ENCODE results near the gene MBP. TPM values are rescaled to one million over a fixed set of nuclear protein-coding genes. Genes with fewer than 3 reads are reported as not detected.

The MBP gene
- total RNA-seq, result 4.5 and 6.1 TPM in 2 replicates

DNA sequence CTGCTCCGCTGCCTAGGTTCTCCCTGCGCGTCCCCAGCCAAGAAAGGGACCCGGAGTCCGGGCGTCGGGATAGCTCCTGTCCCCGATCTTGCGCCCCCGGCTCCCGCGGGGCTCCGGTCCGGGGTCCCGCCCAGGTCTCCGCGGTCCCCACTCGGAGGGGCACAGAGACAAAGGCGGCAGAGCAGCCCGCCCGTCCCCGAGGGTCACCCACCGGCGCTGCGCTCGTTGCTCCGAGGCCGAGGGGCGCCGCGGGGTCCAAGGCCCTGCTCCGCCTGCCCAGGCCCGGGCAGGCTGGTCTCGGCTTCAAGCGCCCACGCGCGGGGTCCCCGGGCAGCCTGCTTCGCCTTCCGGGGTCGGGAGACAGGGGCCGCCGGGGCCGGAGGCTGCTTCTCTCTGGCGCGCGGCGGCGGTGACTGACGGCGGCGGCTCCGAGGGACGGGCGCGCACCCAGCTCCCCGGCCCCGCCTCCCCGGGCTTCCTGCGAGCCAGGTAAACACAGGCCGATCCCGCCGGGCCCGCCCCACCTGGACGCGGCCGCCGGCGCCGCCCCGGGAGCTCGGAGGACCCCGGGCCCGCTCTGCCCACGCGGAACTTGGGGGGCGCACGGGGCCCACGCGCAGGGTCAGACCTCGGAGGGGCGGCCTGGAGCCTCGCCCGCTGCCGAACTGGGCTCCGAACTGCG is at the start of gene MBP:
Gene MBP, minus strand, starts transcription at position 415 of the 682 bp plus-strand sequence. CDS start 27,522 bp downstream, outside the sequence.

Other genes starting within 250 kb of the MBP start
- gene GALR1, start 117.1 kb upstream of the MBP start, total RNA-seq, result not detected in 2 replicates

All from mammary microvascular endothelial cell (primary cell).